ENCODE results near the gene GPR162.

Gene GPR162

DNA sequence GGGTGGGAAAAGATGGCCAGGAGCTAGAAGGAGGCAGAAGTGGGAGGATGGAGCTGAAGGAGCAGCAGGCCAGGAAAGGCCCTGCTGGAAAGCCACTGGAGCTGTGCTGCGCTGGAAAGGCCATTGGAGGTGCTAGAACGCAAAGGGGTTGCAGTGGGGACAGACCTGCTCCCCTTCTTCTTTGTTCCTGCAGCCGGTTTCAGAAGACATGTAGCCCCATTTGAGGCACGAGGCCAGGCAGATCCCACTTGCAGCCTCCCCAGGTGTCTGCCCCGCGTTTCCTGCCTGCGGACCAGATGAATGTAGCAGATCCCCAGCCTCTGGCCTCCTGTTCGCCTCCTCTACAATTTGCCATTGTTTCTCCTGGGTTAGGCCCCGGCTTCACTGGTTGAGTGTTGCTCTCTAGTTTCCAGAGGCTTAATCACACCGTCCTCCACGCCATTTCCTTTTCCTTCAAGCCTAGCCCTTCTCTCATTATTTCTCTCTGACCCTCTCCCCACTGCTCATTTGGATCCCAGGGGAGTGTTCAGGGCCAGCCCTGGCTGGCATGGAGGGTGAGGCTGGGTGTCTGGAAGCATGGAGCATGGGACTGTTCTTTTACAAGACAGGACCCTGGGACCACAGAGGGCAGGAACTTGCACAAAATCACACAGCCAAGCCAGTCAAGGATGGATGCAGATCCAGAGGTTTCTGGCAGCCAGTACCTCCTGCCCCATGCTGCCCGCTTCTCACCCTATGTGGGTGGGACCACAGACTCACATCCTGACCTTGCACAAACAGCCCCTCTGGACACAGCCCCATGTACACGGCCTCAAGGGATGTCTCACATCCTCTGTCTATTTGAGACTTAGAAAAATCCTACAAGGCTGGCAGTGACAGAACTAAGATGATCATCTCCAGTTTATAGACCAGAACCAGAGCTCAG, 2.3 kb upstream of the GPR162 start:
- TF ChIP-seq, protein P1, sequence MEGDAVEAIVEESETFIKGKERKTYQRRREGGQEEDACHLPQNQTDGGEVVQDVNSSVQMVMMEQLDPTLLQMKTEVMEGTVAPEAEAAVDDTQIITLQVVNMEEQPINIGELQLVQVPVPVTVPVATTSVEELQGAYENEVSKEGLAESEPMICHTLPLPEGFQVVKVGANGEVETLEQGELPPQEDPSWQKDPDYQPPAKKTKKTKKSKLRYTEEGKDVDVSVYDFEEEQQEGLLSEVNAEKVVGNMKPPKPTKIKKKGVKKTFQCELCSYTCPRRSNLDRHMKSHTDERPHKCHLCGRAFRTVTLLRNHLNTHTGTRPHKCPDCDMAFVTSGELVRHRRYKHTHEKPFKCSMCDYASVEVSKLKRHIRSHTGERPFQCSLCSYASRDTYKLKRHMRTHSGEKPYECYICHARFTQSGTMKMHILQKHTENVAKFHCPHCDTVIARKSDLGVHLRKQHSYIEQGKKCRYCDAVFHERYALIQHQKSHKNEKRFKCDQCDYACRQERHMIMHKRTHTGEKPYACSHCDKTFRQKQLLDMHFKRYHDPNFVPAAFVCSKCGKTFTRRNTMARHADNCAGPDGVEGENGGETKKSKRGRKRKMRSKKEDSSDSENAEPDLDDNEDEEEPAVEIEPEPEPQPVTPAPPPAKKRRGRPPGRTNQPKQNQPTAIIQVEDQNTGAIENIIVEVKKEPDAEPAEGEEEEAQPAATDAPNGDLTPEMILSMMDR (IDR thresholded peaks at IDR 0.05; ENCODE audit: low read depth, low read length, poor library complexity, severe bottlenecking): no peak
- no peak for TF ChIP-seq EZH2phosphoT487 (IDR thresholded peaks at IDR 0.05; ENCODE audit: borderline replicate concordance, low read length)
- no peak overlapping the region for H3K27ac ChIP-seq (ENCODE audit: low read depth, low read length)
- no peaks in the 10 kb centered on the region for H3K9me3 ChIP-seq (ENCODE audit: control insufficient read depth, insufficient read depth, low read length)
- no peaks in the 10 kb centered on the region for H3K36me3 ChIP-seq (ENCODE audit: control insufficient read depth, low read length)
- H3K79me2 ChIP-seq (ENCODE audit: control insufficient read depth, low read length): no peaks in the 10 kb centered on the region
- no peak overlapping the region for H3K4me3 ChIP-seq (ENCODE audit: low read length)
- H3K27me3 ChIP-seq (ENCODE audit: control insufficient read depth, low read length): peaks cover 50% of the 10 kb centered on the region
- peaks cover 10% of the 10 kb centered on the region for H3K4me1 ChIP-seq (ENCODE audit: control insufficient read depth, low read length)
- H3K4me2 ChIP-seq (ENCODE audit: low read length): no peak overlapping the region
- H3F3A ChIP-seq (ENCODE audit: control insufficient read depth, insufficient read depth): no peaks in the 10 kb centered on the region
- no peaks in the 10 kb centered on the region for H4K20me1 ChIP-seq (ENCODE audit: control insufficient read depth, insufficient read depth, low read depth, low read length)
- no peaks in the 10 kb centered on the region for H3K9me2 ChIP-seq (replicated peaks; ENCODE audit: control insufficient read depth, low read length)

DNA sequence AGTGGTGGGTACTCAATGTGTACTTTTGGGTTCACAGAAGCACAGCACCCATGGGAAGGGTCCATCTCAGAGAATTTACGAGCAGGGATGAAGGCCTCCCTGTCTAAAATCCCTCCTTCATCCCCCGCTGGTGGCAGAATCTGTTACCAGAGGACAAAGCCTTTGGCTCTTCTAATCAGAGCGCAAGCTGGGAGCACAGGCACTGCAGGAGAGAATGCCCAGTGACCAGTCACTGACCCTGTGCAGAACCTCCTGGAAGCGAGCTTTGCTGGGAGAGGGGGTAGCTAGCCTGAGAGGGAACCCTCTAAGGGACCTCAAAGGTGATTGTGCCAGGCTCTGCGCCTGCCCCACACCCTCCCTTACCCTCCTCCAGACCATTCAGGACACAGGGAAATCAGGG, 1.5 kb upstream of the GPR162 start:
- H3K79me2 ChIP-seq (ENCODE audit: control insufficient read depth, low read length): no peaks in the 10 kb centered on the region
- no peaks in the 10 kb centered on the region for H3F3A ChIP-seq (ENCODE audit: control insufficient read depth, insufficient read depth)
- no peaks in the 10 kb centered on the region for H3K9me3 ChIP-seq (ENCODE audit: control insufficient read depth, insufficient read depth, low read length)
- no peaks in the 10 kb centered on the region for H3K9me2 ChIP-seq (replicated peaks; ENCODE audit: control insufficient read depth, low read length)
- peaks cover 10% of the 10 kb centered on the region for H3K4me1 ChIP-seq (ENCODE audit: control insufficient read depth, low read length)
- H3K27ac ChIP-seq (ENCODE audit: low read depth, low read length): no peak overlapping the region
- TF ChIP-seq, protein P1 (IDR thresholded peaks at IDR 0.05; ENCODE audit: low read depth, low read length, poor library complexity, severe bottlenecking): no peak
- TF ChIP-seq EZH2phosphoT487 (IDR thresholded peaks at IDR 0.05; ENCODE audit: borderline replicate concordance, low read length): no peak
- H3K4me3 ChIP-seq (ENCODE audit: low read length): no peak overlapping the region
- H3K4me2 ChIP-seq (ENCODE audit: low read length): no peak overlapping the region
- no peaks in the 10 kb centered on the region for H4K20me1 ChIP-seq (ENCODE audit: control insufficient read depth, insufficient read depth, low read depth, low read length)
- H3K36me3 ChIP-seq (ENCODE audit: control insufficient read depth, low read length): no peaks in the 10 kb centered on the region
- peaks cover 52% of the 10 kb centered on the region for H3K27me3 ChIP-seq (ENCODE audit: control insufficient read depth, low read length)

DNA sequence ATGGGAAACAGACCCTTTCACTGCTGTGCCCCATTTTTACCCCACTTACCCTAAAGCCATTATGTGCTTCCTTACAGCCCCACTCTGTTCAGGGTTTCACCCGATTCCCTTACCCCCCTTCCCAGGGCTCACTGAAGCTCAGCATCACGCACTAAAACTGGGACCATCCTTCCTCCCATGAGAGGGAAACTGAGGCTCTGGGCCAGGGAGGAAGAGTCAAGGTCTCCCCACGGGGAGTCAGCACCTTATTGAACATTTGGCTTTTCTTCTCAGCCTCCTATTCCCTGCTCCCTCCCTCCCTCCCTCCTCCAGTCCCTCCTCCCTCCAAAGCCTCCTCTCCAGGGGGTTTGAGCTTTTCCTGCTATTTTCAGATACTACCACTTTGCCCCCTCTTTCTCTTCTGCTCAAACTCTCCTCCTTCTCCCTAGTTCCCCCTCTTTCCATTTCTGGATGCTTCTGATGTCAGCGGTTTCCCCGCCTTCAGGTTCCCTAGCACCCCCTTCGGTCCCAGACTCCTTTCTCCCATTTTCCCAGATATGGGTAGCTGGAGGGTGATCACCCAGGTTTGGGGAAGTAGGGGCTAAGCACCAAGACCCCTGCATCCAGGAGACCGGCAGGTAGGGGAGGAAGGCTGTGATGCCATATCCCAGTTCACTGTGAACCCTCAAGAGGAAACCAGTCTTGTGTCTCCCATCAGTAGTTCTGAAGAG, 960 bp downstream of the GPR162 start:
- H4K20me1 ChIP-seq (ENCODE audit: control insufficient read depth, insufficient read depth, low read depth, low read length): no peaks in the 10 kb centered on the region
- no peak overlapping the region for H3K4me3 ChIP-seq (ENCODE audit: low read length)
- TF ChIP-seq EZH2phosphoT487 (IDR thresholded peaks at IDR 0.05; ENCODE audit: borderline replicate concordance, low read length): no peak
- TF ChIP-seq, protein P1 (IDR thresholded peaks at IDR 0.05; ENCODE audit: low read depth, low read length, poor library complexity, severe bottlenecking): no peak
- H3K9me3 ChIP-seq (ENCODE audit: control insufficient read depth, insufficient read depth, low read length): no peaks in the 10 kb centered on the region
- peaks cover 76% of the 10 kb centered on the region for H3K27me3 ChIP-seq (ENCODE audit: control insufficient read depth, low read length)
- no peaks in the 10 kb centered on the region for H3K9me2 ChIP-seq (replicated peaks; ENCODE audit: control insufficient read depth, low read length)
- H3K4me2 ChIP-seq (ENCODE audit: low read length): no peak overlapping the region
- peaks cover 15% of the 10 kb centered on the region for H3K4me1 ChIP-seq (ENCODE audit: control insufficient read depth, low read length)
- H3K27ac ChIP-seq (ENCODE audit: low read depth, low read length): no peak overlapping the region
- H3K79me2 ChIP-seq (ENCODE audit: control insufficient read depth, low read length): no peaks in the 10 kb centered on the region
- H3K36me3 ChIP-seq (ENCODE audit: control insufficient read depth, low read length): no peaks in the 10 kb centered on the region
- H3F3A ChIP-seq (ENCODE audit: control insufficient read depth, insufficient read depth): no peaks in the 10 kb centered on the region
